NB4 (cell line): ENCODE results near the gene CPEB4.

Source experiments
- MYC ChIP-seq: IDR thresholded peaks from 2 replicates; pipeline ENCODE4 v1.6.1; 2011; ENCODE audit warnings: low read depth, low read length
- POLR2A ChIP-seq: IDR thresholded peaks from 2 replicates; pipeline ENCODE4 v1.6.1; 2011; ENCODE audit warnings: mild to moderate bottlenecking; ENCODE audit not compliant: insufficient read length; ENCODE audit errors: extremely low read depth
- TF ChIP-seq, protein P1 (sequence below): IDR thresholded peaks from one replicate; pipeline ENCODE4 v1.5.1; 2012; ENCODE audit warnings: low read depth, low read length

DNA sequence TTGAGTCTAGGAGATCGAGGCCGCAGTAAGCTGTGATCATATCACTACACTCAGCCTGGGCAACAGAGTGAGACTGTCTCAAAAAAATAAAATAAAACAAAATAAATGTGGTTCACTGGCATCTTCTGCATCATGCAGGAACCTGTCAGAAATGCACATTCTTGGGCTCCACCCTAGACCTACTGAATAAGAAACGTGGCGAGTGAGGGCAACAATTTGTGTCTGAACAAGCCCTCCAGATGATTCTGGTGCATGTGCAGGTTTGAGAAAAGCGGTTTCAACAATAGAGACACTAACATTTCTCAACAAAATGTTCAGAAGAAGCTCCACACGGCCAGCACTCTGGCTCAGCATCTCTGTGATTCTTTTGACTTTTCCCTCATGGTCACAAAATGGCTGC is 42.8 kb upstream of the CPEB4 start:
- TF ChIP-seq POLR2A, result no peak
- TF ChIP-seq, protein P1, sequence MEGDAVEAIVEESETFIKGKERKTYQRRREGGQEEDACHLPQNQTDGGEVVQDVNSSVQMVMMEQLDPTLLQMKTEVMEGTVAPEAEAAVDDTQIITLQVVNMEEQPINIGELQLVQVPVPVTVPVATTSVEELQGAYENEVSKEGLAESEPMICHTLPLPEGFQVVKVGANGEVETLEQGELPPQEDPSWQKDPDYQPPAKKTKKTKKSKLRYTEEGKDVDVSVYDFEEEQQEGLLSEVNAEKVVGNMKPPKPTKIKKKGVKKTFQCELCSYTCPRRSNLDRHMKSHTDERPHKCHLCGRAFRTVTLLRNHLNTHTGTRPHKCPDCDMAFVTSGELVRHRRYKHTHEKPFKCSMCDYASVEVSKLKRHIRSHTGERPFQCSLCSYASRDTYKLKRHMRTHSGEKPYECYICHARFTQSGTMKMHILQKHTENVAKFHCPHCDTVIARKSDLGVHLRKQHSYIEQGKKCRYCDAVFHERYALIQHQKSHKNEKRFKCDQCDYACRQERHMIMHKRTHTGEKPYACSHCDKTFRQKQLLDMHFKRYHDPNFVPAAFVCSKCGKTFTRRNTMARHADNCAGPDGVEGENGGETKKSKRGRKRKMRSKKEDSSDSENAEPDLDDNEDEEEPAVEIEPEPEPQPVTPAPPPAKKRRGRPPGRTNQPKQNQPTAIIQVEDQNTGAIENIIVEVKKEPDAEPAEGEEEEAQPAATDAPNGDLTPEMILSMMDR, result no peak
- TF ChIP-seq MYC, result no peak
